ENCODE measurements around the gene ZDHHC4. TPM values are rescaled to one million over a fixed set of nuclear protein-coding genes. Genes with fewer than 3 reads are reported as not detected.
"Not testable (repeated sequence)": the region's sequence is repeated elsewhere in the genome, so short reads cannot be mapped to it uniquely, and the experiment has no call there.

ZDHHC4 gene
- total RNA-seq, 1 experiment from 2014 or later: 75.4 TPM

GRCh38 chr7:6634021-6634420, 56.8 kb downstream of the ZDHHC4 start:
- no peak for DNase-seq (ENCODE audit: low read depth)

- not testable (repeated sequence) for DNase-seq (ENCODE audit: low read depth)
These were observed 57.7 kb downstream of the ZDHHC4 start for GRCh38 chr7:6634971-6635370.

GRCh38 chr7:6636741-6637543, 59.7 kb downstream of the ZDHHC4 start, which contains the start of gene ZNF316:
TSS of gene ZNF316 (plus strand) at chr7:6637318. CDS start at chr7:6642410, 5,092 bp downstream.
- DNase-seq (ENCODE audit: low read depth): peak; percentile 48

GRCh38 chr7:6637544-6638229, 60.4 kb downstream of the ZDHHC4 start:
- DNase-seq (ENCODE audit: low read depth): peak; percentile 34

Other genes starting within 250 kb of the ZDHHC4 start
- 18.1 and 22.0 TPM in 2 replicates for gene FAM220A, start 228.5 kb upstream of the ZDHHC4 start, total RNA-seq (2014; rRNA removed)
- 102 and 131 TPM in 2 replicates for gene RAC1, start 202.9 kb upstream of the ZDHHC4 start, total RNA-seq (2014; rRNA removed)
- gene DAGLB, start 129.5 kb upstream of the ZDHHC4 start, total RNA-seq (2014; rRNA removed): 18.3 and 23.6 TPM in 2 replicates
- gene KDELR2, start 93.3 kb upstream of the ZDHHC4 start, total RNA-seq (2014; rRNA removed): 212 and 239 TPM in 2 replicates
- gene GRID2IP, start 26.0 kb upstream of the ZDHHC4 start, total RNA-seq (2014; rRNA removed): not detected in 2 replicates
- 24.6 and 24.7 TPM in 2 replicates for gene INTS15, start 12.6 kb downstream of the ZDHHC4 start, total RNA-seq (2014; rRNA removed)
- 0.38 and 0.69 TPM in 2 replicates for gene ZNF853, start 38.2 kb downstream of the ZDHHC4 start, total RNA-seq (2014; rRNA removed)
- gene ZNF316, start 59.9 kb downstream of the ZDHHC4 start, total RNA-seq (2014; rRNA removed): 25.0 and 25.3 TPM in 2 replicates
- 17.4 and 19.6 TPM in 2 replicates for gene ZNF12, start 129.5 kb downstream of the ZDHHC4 start, total RNA-seq (2014; rRNA removed)
- gene RSPH10B2, start 176.6 kb downstream of the ZDHHC4 start, total RNA-seq (2014; rRNA removed): not detected in 2 replicates
- 19.7 and 21.1 TPM in 2 replicates for gene CCZ1B, start 248.8 kb downstream of the ZDHHC4 start, total RNA-seq (2014; rRNA removed)